ENCODE results near the gene PARD3B. TPM values are rescaled to one million over a fixed set of nuclear protein-coding genes. Genes with fewer than 3 reads are reported as not detected.

PARD3B gene
- polyA plus RNA-seq, 3 donors: 33.1 to 35.6 (median 33.6) TPM

DNA sequence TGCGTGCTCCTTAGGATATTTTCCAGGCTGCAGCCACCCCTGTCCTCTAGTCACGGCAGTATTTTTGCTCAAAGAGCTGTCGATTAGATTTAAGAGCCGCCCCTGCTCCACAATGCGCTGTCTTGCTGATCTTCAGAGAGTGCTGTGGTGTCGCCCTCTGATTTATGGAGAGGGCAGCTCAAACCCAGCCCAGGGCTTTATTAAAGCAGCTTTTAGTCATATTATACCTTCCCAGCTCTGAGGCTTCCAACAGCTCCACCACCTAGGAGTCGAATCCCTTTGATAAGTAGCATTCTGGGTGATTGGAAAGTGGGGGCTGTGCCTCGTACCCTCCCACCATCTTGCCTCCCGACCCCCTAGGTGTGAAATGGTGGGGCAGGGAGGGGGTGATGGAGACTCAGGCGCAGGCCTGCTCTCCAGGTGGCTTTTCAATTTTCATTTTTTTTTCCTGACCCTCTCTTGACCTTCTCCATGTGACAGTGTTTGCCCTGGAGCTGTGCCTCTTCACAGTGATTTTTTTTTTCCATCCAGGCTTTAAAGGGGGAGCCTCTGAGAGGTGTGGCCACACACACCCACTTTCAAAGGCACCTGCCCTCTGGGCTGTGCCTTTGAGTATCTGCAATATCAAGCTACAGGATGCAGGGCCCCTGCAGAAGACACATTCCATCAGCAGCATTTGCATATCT lies 1084.0 kb downstream of the PARD3B start:
- no peak for DNase-seq (ENCODE audit: extremely low read depth in 1 of 11, low read depth in 9 of 11, low spot score in 4 of 11)

DNA sequence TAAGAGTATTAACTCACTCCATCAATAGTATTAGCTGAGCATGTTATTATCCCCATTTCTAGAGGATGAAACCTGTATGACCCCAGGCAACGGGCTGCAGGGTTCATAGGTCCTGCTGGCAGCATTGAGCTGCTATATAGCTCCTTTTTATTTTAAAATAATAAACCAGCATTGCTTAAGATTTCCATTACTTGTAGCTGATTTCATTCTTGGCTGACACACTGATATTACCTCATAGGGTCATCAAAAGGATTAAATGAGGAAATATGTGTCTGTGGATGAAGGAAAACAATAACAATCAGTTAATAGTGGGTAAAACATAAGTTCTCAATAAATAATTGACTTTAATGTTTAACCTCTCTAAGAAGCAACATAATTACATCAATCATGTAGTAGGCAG lies 1088.7 kb downstream of the PARD3B start:
- DNase-seq (ENCODE audit: extremely low read depth in 1 of 11, low read depth in 9 of 11, low spot score in 4 of 11): no peak

DNA sequence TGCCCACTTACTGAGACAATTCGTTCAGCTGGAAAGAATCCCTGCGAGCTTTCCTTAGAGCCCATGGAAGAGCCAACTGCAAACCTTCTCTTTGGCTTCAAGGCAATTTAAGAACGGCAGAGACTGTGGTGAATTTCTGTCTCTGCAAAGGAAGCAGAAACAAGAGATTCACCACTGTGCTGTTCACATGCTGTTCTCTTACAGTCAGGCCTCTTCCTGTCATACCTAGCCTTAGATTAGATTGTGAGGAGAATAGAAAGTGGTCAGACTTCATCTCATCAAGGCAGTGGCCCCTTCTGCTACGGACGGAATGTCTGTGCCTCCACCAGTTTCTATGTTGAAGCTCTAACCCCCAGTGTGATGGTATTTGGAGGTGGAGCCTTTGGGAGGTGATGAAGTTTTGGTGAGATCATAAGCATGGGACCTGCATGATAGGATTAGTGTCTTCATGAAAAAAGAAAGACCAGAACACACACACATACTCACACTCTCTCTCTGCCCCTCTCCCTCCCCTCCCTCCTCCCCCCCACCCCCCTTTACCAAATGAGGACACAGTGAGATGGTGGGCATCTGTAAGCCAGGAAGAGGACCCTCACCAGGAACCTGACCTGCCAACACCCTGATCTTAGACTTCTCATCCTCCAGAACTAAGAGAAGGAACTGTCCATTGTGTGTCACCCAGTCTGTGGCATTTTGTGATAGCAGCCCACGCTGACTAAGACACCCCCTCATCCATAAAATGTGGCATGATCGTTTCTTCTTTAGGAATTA lies 1091.5 kb downstream of the PARD3B start:
- no peak for DNase-seq (ENCODE audit: extremely low read depth in 1 of 11, low read depth in 9 of 11, low spot score in 4 of 11)

DNA sequence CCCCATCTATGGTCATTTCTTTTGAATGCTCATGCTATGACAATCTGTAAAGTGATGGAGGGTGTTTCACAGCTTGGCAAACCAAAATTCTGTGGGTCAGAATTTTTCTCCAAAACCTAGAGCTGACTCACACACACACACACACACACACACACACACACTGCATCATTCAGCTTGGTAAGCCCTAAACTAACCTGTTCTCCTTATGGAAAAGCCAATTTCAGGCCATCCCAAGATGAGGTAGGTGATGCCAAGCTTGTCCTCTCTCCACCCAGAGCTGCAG lies 1092.0 kb downstream of the PARD3B start:
- DNase-seq (ENCODE audit: extremely low read depth in 1 of 11, low read depth in 9 of 11, low spot score in 4 of 11): no peak

DNA sequence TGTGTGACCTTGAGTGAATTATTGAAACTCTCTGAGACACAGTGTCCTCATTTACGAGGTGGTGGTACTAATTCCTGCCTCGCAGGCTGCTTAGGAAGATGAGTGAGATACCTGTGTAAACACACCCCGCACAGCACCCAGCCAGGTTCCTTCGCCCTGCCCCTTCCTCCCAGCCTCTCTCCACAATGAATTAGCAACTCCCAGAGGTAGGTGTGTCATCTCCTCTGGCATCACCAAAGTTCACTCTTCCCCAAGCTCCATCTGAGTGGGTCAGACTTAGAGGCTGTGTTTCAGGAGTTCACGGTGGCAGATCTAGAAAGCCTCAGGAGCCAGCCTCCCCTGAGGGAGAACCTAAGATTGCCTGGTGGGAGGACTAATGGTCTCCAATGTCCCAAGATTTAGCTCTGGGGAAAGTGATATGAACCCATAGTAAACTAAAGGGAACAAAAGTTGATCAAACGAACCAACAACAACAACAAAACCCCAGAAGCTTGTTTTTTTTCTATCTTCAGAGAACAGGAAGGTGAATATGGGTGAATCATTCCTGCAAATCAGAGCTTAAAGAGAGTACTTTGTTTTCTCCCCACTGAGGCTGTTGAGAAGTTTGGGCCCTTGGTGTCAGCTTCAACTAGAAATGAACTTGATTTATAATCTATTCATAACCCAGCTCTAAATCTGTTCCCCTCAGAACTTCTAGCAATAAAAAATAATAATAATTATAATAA lies 1092.7 kb downstream of the PARD3B start:
- no peak for DNase-seq (ENCODE audit: extremely low read depth in 1 of 11, low read depth in 9 of 11, low spot score in 4 of 11)

DNA sequence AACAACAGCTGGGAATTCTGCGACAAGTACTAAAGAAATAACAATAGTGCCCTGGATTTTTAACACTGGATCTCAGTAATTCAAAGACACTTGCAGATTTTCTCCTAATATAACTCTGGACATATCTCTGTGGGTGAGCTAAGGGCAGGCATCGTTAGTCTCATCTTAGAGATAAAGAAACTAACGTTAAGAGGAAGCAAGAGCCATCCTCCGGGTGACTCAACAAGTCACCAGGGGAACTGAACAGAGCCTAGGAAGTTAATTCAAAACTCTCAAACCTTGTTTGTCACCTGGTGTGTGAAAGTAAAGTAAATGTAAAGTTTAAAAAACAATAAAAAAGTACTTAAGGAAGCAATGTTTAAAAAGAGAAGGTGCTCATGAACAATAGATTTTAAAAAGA lies 1095.4 kb downstream of the PARD3B start:
- no peak for DNase-seq (ENCODE audit: extremely low read depth in 1 of 11, low read depth in 9 of 11, low spot score in 4 of 11)

DNA sequence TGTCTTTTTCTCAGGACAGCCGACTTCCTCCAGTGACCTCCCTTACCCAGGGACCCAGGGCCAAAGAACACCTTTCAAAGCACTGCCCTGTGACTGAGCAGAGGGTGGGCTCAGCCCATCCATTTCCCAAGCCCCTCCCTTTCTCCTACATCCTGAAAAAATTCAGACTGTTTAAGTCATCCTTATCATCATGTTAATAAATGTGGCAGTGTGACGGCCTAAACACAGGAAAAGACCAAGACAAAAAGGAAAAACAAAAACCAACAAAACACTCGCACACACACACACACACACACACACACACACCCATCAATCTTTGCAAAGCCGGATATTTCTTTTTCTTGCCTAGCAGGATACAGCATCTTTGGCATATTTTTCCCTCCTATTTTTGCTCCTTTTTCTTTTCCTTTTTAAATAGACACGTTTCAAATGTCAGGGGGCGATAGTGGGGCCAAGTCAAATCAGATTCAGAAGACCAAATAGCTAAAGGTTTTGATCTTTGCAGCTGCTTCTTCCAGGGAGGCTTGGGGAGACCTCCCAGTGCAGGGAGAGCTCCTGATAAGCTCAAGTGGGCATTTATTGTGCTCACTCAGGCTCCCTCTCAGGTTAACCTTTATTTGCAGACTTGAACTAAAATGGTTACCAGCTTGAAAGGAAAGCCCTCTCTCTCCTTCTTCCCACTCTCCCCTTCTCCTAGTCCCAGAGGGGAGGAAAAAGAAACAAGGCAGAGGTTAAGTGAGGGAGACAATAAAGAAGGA lies 1097.5 kb downstream of the PARD3B start:
- peak in 1 of 11 donors; percentile 27 for DNase-seq (ENCODE audit: extremely low read depth in 1 of 11, low read depth in 9 of 11, low spot score in 4 of 11)

DNA sequence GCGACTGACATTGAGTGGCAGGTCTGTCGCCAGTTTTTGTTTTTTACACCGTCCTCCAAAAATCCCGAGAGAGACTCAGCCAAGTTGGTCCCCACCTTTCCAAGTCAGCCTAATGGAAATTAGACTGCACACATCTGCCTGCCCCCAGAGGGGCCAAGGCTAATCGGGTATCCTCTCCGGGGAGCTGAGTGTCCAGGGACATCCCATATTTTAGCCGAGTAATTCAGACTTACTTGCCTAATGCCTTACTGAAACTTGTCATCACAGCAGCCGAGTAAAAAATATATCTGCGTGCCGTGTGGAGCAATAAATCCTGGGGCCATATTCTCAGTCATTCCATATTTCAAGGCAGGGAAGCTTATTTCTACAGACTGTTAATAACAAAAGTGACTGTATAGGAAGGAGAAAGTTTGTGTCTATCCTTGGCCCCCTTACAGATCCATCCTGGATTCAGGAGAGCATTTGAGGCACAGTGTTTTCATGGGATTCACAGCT lies 1098.2 kb downstream of the PARD3B start:
- no peak for DNase-seq (ENCODE audit: extremely low read depth in 1 of 11, low read depth in 9 of 11, low spot score in 4 of 11)

DNA sequence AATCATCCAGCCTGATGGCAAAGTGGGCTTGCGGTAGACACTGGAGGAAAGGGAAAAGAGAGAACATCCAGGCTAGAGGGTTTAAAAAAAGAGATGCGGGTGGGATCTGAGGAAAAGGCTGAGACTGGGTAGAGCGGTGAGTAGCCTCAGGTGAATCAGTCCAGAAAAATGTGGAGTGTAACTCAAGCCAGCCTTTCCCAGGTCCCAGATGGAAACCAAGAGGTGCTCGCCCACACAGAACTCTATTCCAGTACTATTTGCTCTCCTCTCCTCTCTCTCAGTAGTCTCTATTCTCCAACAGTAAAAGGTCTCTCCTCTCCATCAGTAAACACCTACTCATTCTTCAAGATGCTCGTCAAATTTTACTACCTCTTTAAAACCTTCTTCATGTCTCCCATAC lies 1098.7 kb downstream of the PARD3B start:
- no peak for DNase-seq (ENCODE audit: extremely low read depth in 1 of 11, low read depth in 9 of 11, low spot score in 4 of 11)

DNA sequence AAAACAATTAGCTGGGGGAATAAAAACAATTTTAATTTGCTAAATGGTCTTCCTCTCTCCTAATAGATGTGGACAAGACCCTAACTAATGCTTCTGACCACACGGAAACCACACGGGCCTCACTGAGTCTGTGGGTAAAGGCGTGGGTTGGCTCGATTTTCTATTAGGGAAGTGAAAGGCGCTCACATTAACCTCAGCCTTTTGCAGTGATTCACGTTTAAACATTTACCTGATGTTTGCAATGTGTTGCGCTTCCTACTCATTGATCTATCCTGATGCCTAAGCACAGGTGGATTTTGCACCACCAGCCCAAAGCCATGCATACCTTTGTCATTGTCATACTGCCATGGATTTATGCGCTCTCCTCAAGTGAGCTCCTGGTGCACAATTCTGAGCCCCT lies 1101.4 kb downstream of the PARD3B start:
- DNase-seq (ENCODE audit: extremely low read depth in 1 of 11, low read depth in 9 of 11, low spot score in 4 of 11): no peak

DNA sequence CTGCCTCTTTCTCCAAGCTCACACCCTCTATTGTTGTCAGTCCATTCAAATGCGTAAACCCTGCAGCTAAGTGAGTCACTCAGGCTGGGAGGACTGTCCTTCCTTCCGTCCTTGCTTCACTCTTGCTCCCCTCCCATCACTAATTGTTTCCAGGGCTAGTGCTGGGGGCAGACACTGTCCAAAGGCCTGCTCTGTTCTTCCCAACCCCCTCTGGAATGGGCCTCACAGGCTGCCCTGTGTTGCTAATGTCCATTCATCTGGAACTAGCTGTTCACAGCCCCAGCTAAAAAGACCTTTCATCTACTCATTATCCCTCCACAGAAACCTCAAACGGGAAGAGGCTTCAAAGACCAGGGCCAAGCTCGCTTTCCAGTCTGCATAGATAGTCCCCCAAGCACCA lies 1105.2 kb downstream of the PARD3B start:
- no peak for DNase-seq (ENCODE audit: extremely low read depth in 1 of 11, low read depth in 9 of 11, low spot score in 4 of 11)

DNA sequence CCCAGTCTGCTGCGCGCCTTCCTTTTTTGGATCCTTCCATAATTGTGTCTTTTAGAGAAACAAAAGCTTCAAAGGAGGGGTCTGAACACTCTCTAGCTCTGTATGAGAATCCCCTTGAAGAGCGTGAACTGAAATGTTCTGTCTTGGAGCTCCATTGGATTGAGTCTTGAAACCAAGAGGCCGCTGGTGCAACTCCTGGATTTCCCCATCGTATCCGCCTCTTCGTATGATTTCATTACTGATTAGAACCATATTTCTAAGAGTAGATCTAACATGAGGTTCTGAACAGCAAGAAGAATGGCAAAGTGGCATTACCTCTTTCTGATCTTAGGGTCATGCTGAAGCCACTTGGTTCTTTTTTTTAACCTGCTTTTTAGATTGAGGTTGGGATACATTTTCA lies 1105.7 kb downstream of the PARD3B start:
- no peak for DNase-seq (ENCODE audit: extremely low read depth in 1 of 11, low read depth in 9 of 11, low spot score in 4 of 11)

DNA sequence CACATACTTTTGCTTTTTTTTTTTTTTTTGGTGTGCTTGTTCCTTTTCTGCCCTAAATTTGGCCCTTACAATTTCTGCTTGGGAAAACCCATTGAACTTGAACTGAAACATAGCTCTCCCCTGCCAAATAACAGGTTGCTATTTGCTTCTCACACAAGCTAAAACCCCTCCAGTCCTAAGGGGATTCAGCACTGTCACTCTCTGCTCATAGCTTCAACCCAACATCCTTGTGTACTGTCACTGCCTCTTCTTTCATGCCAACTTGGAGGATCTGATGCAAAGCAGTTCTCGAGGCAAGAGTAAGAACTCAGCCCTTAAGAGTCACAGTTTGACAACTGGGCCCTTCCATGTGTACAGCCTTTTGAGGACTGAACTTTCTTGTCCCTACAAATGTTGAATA lies 1106.4 kb downstream of the PARD3B start:
- no peak for DNase-seq (ENCODE audit: extremely low read depth in 1 of 11, low read depth in 9 of 11, low spot score in 4 of 11)

DNA sequence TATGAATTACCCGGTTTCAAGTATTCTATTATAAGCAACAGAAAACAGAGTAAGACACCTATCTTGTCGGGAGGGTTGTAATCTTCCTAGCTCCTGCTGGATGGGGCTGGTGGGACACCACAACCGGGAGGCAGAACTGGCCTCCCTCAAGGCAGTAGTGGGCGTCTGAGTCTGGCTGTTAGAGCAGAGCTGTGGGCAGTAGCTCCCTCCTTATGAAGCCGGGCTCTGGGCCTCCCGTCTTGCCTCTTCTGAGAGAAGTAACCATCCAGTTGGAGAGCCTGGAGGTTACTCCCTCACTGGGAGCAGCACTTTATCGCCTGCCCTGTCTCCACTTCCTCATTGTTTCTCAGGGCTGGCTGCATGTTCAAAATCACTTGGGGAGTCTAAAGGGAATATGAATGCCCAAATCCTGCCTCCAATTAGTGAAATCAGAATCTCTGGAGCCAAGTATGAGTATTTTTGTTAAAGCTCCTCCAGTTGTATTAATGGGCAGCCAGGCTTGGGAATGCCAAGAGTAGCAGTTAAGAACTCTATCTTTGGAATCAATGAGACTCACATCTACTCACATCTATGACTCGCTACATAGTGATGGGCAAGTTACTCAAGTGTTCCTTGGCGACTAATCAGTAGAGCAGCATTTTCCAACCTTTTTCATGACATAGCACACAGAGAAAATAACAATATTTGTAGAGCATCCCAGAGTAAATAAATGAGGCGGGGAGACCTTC lies 1109.8 kb downstream of the PARD3B start:
- DNase-seq (ENCODE audit: extremely low read depth in 1 of 11, low read depth in 9 of 11, low spot score in 4 of 11): no peak

DNA sequence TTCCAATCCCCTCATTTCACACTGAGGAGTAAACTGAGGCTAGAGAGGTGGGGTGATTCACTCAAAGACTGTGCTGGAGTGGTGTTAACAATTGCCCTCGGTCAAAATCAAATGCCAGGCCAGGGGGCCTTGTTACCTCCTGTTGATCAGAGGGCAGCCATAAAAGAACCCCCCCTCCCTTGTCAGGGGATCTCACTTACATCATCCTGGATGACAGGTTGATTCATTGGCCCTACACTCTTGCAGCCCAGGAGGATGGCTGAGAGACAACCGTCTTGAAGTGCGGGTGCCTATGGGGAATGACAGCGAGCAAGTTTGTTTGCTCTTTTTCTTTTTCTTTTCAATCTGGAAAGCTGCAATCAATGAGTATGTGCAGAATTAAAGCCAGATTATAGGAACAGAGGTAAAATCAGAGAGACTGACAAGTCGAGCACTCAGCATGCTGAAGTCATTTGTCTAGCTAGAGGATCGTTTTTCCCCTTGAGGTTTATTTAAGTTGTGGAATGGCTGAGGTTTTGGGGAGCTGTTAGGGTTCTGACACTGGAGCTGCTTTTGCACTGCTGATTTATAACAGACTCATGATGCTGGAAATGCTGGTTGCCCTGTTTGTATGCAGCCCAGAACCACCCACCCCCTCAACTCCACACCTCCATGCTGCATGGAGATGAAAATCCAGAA lies 1110.6 kb downstream of the PARD3B start:
- no peak for DNase-seq (ENCODE audit: extremely low read depth in 1 of 11, low read depth in 9 of 11, low spot score in 4 of 11)

DNA sequence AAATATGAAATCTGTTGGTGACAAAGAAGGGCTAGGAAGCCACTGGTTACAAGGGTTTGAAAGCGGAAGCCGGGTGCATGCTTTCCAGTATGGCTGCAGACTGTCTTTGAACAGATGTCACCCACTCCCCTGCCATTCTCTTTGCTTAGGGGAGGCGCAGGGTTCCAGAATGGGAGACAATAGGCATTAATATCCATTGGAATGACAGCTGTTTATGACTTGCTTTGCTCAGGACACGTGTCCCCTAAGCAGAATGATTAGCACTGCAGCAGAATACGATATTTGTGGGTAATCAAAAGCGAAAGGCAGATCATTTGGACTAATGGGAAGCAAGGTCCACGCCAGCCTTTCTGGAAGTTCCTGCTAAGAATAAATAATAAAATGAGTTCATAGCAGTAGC lies 1111.2 kb downstream of the PARD3B start:
- no peak for DNase-seq (ENCODE audit: extremely low read depth in 1 of 11, low read depth in 9 of 11, low spot score in 4 of 11)

DNA sequence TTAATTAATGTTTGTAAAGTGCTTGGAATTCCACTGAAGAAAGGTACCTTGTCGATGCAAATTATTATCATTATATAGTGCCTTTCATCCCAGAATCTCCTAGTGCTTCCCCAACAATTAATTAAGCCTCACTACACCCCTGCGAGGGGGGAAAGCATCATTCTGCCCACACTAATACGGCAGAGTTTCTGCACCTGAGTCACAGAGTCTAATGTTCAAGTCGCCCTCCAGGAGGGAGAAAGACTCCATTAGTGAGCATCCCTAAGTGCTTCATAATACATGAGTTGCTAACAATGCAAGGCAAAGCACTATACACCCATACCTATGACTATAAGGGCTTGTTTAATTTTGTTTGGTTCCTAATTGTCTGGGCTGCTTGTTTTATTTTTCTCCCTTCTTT lies 1111.7 kb downstream of the PARD3B start:
- DNase-seq (ENCODE audit: extremely low read depth in 1 of 11, low read depth in 9 of 11, low spot score in 4 of 11): no peak

DNA sequence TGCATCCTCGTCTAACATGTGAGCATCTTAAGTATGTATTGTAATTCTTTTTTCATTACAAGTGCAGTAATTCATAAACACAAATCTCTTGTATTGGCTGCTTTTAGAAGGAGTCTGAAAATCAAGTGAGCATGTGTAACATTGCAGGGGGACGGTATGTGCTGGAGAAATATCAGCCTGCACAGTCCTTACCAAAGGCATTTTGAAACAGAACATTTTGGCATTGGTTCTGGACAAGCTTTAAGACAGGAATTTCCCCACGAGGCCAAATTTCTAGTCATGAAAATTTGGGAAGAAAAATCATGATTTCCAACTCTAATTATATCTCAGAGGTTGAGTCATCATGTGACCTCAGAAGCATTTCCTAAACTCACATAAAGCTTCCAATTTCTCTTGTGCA lies 1112.3 kb downstream of the PARD3B start:
- no peak for DNase-seq (ENCODE audit: extremely low read depth in 1 of 11, low read depth in 9 of 11, low spot score in 4 of 11)

Data from renal cortex interstitium (tissue), 11 donors.